GM19023 (cell line): ENCODE data around the gene ZMYND19.
"Not testable (repeated sequence)": the region's sequence is repeated elsewhere in the genome, so short reads cannot be mapped to it uniquely, and the experiment has no call there.

Experiments used
- ATAC-seq: cut with Tn5 transposase; IDR thresholded peaks from one replicate; pipeline ENCODE4 v1.9.1; 2021; ENCODE audit warnings: mild to moderate bottlenecking, moderate library complexity; ENCODE audit not compliant: unreplicated experiment

ZMYND19 gene

GRCh38 chr9:137534256-137535119 is 55.8 kb downstream of the ZMYND19 start:
- no peak for ATAC-seq

- ATAC-seq: not testable (repeated sequence)
Measured at GRCh38 chr9:137532891-137533468, 57.3 kb downstream of the ZMYND19 start.
